ENCODE measurements around the gene ATF6. TPM values are rescaled to one million over a fixed set of nuclear protein-coding genes. Genes with fewer than 3 reads are reported as not detected.
A peak's percentile ranks its signal among the peaks of the same experiment; 100 is the strongest.

Gene ATF6
- total and polyA plus RNA-seq, 9 of the 15 experiments (the other 6 are each of a cell fraction or from before 2014, with no cell fraction given) = 11.7 to 32.4 (median 20.4) TPM

GRCh38 chr1:161726473-161727255 lies 39.5 kb upstream of the ATF6 start (continued):
- TF ChIP-seq MYC (IDR thresholded peaks at IDR 0.05; ENCODE audit: low read depth, low read length) (peak; percentile 73), MYC (CRISPR knock-in tag; IDR thresholded peaks at IDR 0.05; ENCODE audit: borderline replicate concordance, low read depth) (0 out of 2 replicates have a peak, but pooled peaks have one; percentile 29), ZNF24 (IDR thresholded peaks at IDR 0.05) (0 out of 2 replicates have a peak, but pooled peaks have one; percentile 6), ZKSCAN8 (CRISPR knock-in tag; IDR thresholded peaks at IDR 0.05) (no peak), ZNF311 (CRISPR knock-in tag; IDR thresholded peaks at IDR 0.05) (no peak), ZNF589 (CRISPR knock-in tag; IDR thresholded peaks at IDR 0.05; ENCODE audit: low read depth) (peak; percentile 77), ZKSCAN1 (IDR thresholded peaks at IDR 0.05; ENCODE audit: low read depth, low read length) (no peak), ZBTB1 (CRISPR knock-in tag; IDR thresholded peaks at IDR 0.05; ENCODE audit: borderline replicate concordance, low read depth) (no peak), CREB1 (IDR thresholded peaks at IDR 0.05) (peak; percentile 38), CREB1 (CRISPR knock-in tag; IDR thresholded peaks at IDR 0.05) (no peak; the same call in 1 of the 2 replicates), LCOR (CRISPR knock-in tag; IDR thresholded peaks at IDR 0.05) (no peak), CREB3L1 (IDR thresholded peaks at IDR 0.05; ENCODE audit: borderline replicate concordance, low read depth) (no peak), ZNF699 (CRISPR knock-in tag; IDR thresholded peaks at IDR 0.05; ENCODE audit: insufficient replicate concordance) (no peak), SOX6 (IDR thresholded peaks at IDR 0.05) (no peak), TAF9B (IDR thresholded peaks at IDR 0.05; ENCODE audit: partially characterized antibody) (peak; percentile 51), HNRNPK (IDR thresholded peaks at IDR 0.05; ENCODE audit: low read depth, low read length, poor library complexity, severe bottlenecking) (no peak), SMAD3 (CRISPR knock-in tag; conservative IDR thresholded peaks at IDR 0.05) (no peak), MCM3 (IDR thresholded peaks at IDR 0.05) (no peak), ZNF263 (CRISPR knock-in tag; IDR thresholded peaks at IDR 0.05; ENCODE audit: borderline replicate concordance) (peak; percentile 32; the same call in 1 of the 2 replicates), CREBBP (IDR thresholded peaks at IDR 0.05; ENCODE audit: low read depth, low read length) (no peak), POU5F1 (IDR thresholded peaks at IDR 0.05; ENCODE audit: borderline replicate concordance, low read depth, low read length, partially characterized antibody) (no peak), CCNT2 (IDR thresholded peaks at IDR 0.05; ENCODE audit: borderline replicate concordance, extremely low read depth, insufficient read length, low read depth, low read length) (no peak), CHD2 (IDR thresholded peaks at IDR 0.05; ENCODE audit: low read depth, low read length) (peak; percentile 80), PCBP2 (IDR thresholded peaks at IDR 0.05; ENCODE audit: low read depth, low read length, poor library complexity, severe bottlenecking) (no peak)
- TF ChIP-seq, protein P1, sequence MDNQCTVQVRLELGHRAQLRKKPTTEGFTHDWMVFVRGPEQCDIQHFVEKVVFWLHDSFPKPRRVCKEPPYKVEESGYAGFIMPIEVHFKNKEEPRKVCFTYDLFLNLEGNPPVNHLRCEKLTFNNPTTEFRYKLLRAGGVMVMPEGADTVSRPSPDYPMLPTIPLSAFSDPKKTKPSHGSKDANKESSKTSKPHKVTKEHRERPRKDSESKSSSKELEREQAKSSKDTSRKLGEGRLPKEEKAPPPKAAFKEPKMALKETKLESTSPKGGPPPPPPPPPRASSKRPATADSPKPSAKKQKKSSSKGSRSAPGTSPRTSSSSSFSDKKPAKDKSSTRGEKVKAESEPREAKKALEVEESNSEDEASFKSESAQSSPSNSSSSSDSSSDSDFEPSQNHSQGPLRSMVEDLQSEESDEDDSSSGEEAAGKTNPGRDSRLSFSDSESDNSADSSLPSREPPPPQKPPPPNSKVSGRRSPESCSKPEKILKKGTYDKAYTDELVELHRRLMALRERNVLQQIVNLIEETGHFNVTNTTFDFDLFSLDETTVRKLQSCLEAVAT (IDR thresholded peaks at IDR 0.05) = peak; percentile 6 to 71; a peak in 1 of 4 replicates
- TF ChIP-seq, protein P2, sequence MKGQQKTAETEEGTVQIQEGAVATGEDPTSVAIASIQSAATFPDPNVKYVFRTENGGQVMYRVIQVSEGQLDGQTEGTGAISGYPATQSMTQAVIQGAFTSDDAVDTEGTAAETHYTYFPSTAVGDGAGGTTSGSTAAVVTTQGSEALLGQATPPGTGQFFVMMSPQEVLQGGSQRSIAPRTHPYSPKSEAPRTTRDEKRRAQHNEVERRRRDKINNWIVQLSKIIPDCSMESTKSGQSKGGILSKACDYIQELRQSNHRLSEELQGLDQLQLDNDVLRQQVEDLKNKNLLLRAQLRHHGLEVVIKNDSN (CRISPR knock-in tag; IDR thresholded peaks at IDR 0.05) = peak; percentile 69
